ENCODE measurements around the gene PRDM2.

- TF ChIP-seq CTCF (IDR thresholded peaks at IDR 0.05; ENCODE audit: low read depth, low read length) (no peak), POLR2A (IDR thresholded peaks at IDR 0.05; ENCODE audit: extremely low read depth, insufficient read length) (no peak), MAX (IDR thresholded peaks at IDR 0.05; ENCODE audit: low read depth, low read length) (no peak), MYC (IDR thresholded peaks at IDR 0.05; ENCODE audit: low read depth, low read length) (no peak)
These were observed 3.8 kb downstream of the PRDM2 start for GRCh38 chr1:13703558-13704490.

Data from NB4 (cell line).